GM19239 (cell line): ENCODE data around the gene NBEA.

Experiments
- DNase-seq: peaks from one replicate; pipeline ENCODE4 v3.0.0; 2011; ENCODE audit warnings: low spot score; ENCODE audit not compliant: insufficient read length
- FAIRE-seq: peaks from 2 replicates; lab custom pipeline; 2011; peaks lifted over from hg19 to GRCh38; lab: Jason Lieb, UNC

The NBEA gene

GRCh38 chr13:35598233-35598632 is 656.2 kb downstream of the NBEA start:
- DNase-seq (no peak), FAIRE-seq (no peak)

- no peak for DNase-seq
- no peak for FAIRE-seq
Observed at GRCh38 chr13:35598790-35599369, 656.8 kb downstream of the NBEA start.

GRCh38 chr13:35599384-35599783 is 657.3 kb downstream of the NBEA start:
- DNase-seq (no peak), FAIRE-seq (no peak)

- DNase-seq (no peak), FAIRE-seq (no peak)
Observed at GRCh38 chr13:35600137-35600536, 658.1 kb downstream of the NBEA start.

GRCh38 chr13:35603593-35604285 is 661.7 kb downstream of the NBEA start:
- DNase-seq (no peak), FAIRE-seq (no peak)

- no peak for FAIRE-seq
Observed at GRCh38 chr13:35614666-35615065, 672.6 kb downstream of the NBEA start.

GRCh38 chr13:35617420-35617819 is 675.4 kb downstream of the NBEA start:
- DNase-seq, result no peak
- no peak for FAIRE-seq

More at GRCh38 chr13:35614666-35615065, 672.6 kb downstream of the NBEA start:
- DNase-seq, result no peak

GRCh38 chr13:35618565-35619083 is 676.6 kb downstream of the NBEA start:
- DNase-seq (no peak), FAIRE-seq (no peak)

- FAIRE-seq, result no peak
- DNase-seq, result no peak
Observed at GRCh38 chr13:35621989-35622388, 679.9 kb downstream of the NBEA start.

- FAIRE-seq, result no peak
- no peak for DNase-seq
Observed at GRCh38 chr13:35629026-35629425, 687.0 kb downstream of the NBEA start.

GRCh38 chr13:35630551-35631275 is 688.6 kb downstream of the NBEA start:
- DNase-seq, result peak; percentile 4
- peak; percentile 8 for FAIRE-seq

- no peak for FAIRE-seq
Observed at GRCh38 chr13:35631666-35632065, 689.6 kb downstream of the NBEA start.

GRCh38 chr13:35643625-35644024 is 701.6 kb downstream of the NBEA start:
- DNase-seq (no peak), FAIRE-seq (no peak)

More at GRCh38 chr13:35631666-35632065, 689.6 kb downstream of the NBEA start:
- DNase-seq, result no peak

GRCh38 chr13:35646056-35646774 is 704.1 kb downstream of the NBEA start:
- DNase-seq (no peak), FAIRE-seq (no peak)

GRCh38 chr13:35648201-35648600 is 706.1 kb downstream of the NBEA start:
- FAIRE-seq (no peak), DNase-seq (no peak)

- FAIRE-seq, result no peak
Observed at GRCh38 chr13:35649162-35649561, 707.1 kb downstream of the NBEA start.

GRCh38 chr13:35659796-35660195 is 717.7 kb downstream of the NBEA start:
- no peak for DNase-seq
- no peak for FAIRE-seq

More at GRCh38 chr13:35649162-35649561, 707.1 kb downstream of the NBEA start:
- DNase-seq, result no peak

GRCh38 chr13:35664747-35665146 is 722.7 kb downstream of the NBEA start:
- FAIRE-seq, result no peak
- no peak for DNase-seq

- DNase-seq (no peak), FAIRE-seq (no peak)
Observed at GRCh38 chr13:35669321-35669720, 727.3 kb downstream of the NBEA start.

GRCh38 chr13:35672611-35673010 is 730.5 kb downstream of the NBEA start:
- FAIRE-seq (no peak), DNase-seq (no peak)
